K562 (cell line): ENCODE measurements around the gene ANKRD60. TPM values are rescaled to one million over a fixed set of nuclear protein-coding genes. Genes with fewer than 3 reads are reported as not detected.

Source experiments
- BRCA1 ChIP-seq, 2 experiments: fragments of 450-650 bp in 1 of 2; sonication (generic) in 1 of 2; formaldehyde crosslinking in 1 of 2; IDR thresholded peaks; 2 replicates each; pipeline versions ENCODE4 v1.5.0 to v1.6.1; 2017 to 2020; ENCODE audit warnings: mild to moderate bottlenecking in 1 of 2, missing genetic modification reagents in 1 of 2
- CHD2 ChIP-seq: IDR thresholded peaks from 2 replicates; pipeline ENCODE4 v1.6.1; 2011; ENCODE audit warnings: low read depth, low read length
- CREBBP ChIP-seq: IDR thresholded peaks from one replicate; pipeline ENCODE4 v1.6.1; 2012; ENCODE audit warnings: low read depth, mild to moderate bottlenecking, control low read depth, inconsistent platforms, low read length
- CTCFL ChIP-seq: IDR thresholded peaks from 2 replicates; pipeline ENCODE4 v1.6.1; 2011; ENCODE audit warnings: borderline replicate concordance, low read depth, mild to moderate bottlenecking, moderate library complexity, low read length; ENCODE audit not compliant: insufficient read depth, poor library complexity, severe bottlenecking
- ELK1 ChIP-seq: sonication (generic); formaldehyde crosslinking; IDR thresholded peaks from 2 replicates; pipeline ENCODE4 v1.8.1; 2022; ENCODE audit warnings: missing genetic modification reagents
- GMEB1 ChIP-seq: fragments of 250-450 bp; sonication (Bioruptor Pico); IDR thresholded peaks from 2 replicates; pipeline ENCODE4 v1.4.0; 2020; ENCODE audit warnings: mild to moderate bottlenecking
- HINFP ChIP-seq: fragments of 450-650 bp; conservative IDR thresholded peaks from 2 replicates; pipeline ENCODE4 v1.6.1; 2016; ENCODE audit warnings: missing genetic modification characterization, low read depth, mild to moderate bottlenecking, control low read depth, missing compliant biosample characterization
- JUN ChIP-seq, 2 experiments: sonication (generic) in 1 of 2; formaldehyde crosslinking in 1 of 2; IDR thresholded peaks; 2 replicates each; pipeline versions ENCODE4 v1.6.1 to v1.8.0; 2012 to 2022; ENCODE audit warnings: borderline replicate concordance in 2 of 2, mild to moderate bottlenecking in 2 of 2, improper control_type of control experiment in 1 of 2, low read depth in 1 of 2, low read length in 1 of 2, missing genetic modification reagents in 1 of 2
- NFIC ChIP-seq: fragments of 450-650 bp; IDR thresholded peaks from 2 replicates; pipeline ENCODE4 v1.6.1; 2017; ENCODE audit warnings: mild to moderate bottlenecking, inconsistent platforms
- PCBP2 ChIP-seq: fragments of 200-400 bp; formaldehyde crosslinking; IDR thresholded peaks from 2 replicates; pipeline ENCODE4 v1.6.1; 2018; ENCODE audit warnings: low read length, low read depth, mild to moderate bottlenecking, moderate library complexity; ENCODE audit not compliant: poor library complexity, severe bottlenecking
- PML ChIP-seq: IDR thresholded peaks from 2 replicates; pipeline ENCODE4 v1.6.1; 2012; ENCODE audit warnings: low read length, inconsistent platforms
- PRMT5 ChIP-seq: sonication (generic); formaldehyde crosslinking; IDR thresholded peaks from 2 replicates; pipeline ENCODE4 v1.5.0; 2020; ENCODE audit warnings: missing genetic modification reagents
- RBM14 ChIP-seq: fragments of 200-400 bp; formaldehyde crosslinking; IDR thresholded peaks from 2 replicates; pipeline ENCODE4 v1.6.1; 2018; ENCODE audit warnings: low read depth, mild to moderate bottlenecking, low read length, moderate library complexity, borderline replicate concordance; ENCODE audit not compliant: insufficient read depth
- SETDB1 ChIP-seq: IDR thresholded peaks from one replicate; pipeline ENCODE4 v1.6.1; 2012; ENCODE audit warnings: low read length, control low read depth, inconsistent platforms
- SNAPC5 ChIP-seq: fragments of 250-450 bp; sonication (Bioruptor Pico); IDR thresholded peaks from 2 replicates; pipeline ENCODE4 v1.8.0; 2021; ENCODE audit warnings: moderate library complexity, mild to moderate bottlenecking, inconsistent platforms
- THRB ChIP-seq: fragments of 450-650 bp; formaldehyde crosslinking; conservative IDR thresholded peaks from 2 replicates; pipeline ENCODE4 v1.4.0; 2022; ENCODE audit warnings: mild to moderate bottlenecking, missing genetic modification characterization
- TRIM28 ChIP-seq: fragments of 450-650 bp; IDR thresholded peaks from 2 replicates; pipeline ENCODE4 v1.6.1; 2017
- ZFP1 ChIP-seq: fragments of 450-650 bp; formaldehyde crosslinking; IDR thresholded peaks from 2 replicates; pipeline ENCODE4 v1.4.0; 2020; ENCODE audit warnings: mild to moderate bottlenecking, mixed read lengths
- ZNF12 ChIP-seq: sonication (generic); formaldehyde crosslinking; IDR thresholded peaks from 2 replicates; pipeline ENCODE4 v1.4.0; 2020; ENCODE audit warnings: mild to moderate bottlenecking, missing genetic modification reagents
- polyA plus RNA-seq, 8 experiments: library from polyadenylated mRNA; depleted of rRNA in 4 of 8; stranded (reverse) in 5 of 8; unstranded in 3 of 8; fragments of >200 nt; fragmentation: Nextera tagmentation in 2 of 8; fragmentation: Illumina TruSeq in 1 of 8; extraction: Ambion mirVana in 2 of 8; extraction: Trizol in 1 of 8; gene quantifications; 2 replicates each; pipeline versions ENCODE4 v1.2.1 to v1.2.3, GENCODE V29; 2011 to 2014; ENCODE audit warnings: inconsistent platforms in 1 of 8, missing spikeins in 1 of 8
- total RNA-seq, 7 experiments: library from RNA; depleted of rRNA in 6 of 7; stranded (reverse); fragments of >200 nt in 6 of 7; fragmentation: Illumina TruSeq in 2 of 7; extraction: Trizol in 2 of 7; gene quantifications; 2 replicates each; pipeline versions ENCODE4 v1.2.1 to v1.2.3, GENCODE V29; 2011 to 2021; ENCODE audit warnings: low replicate concordance in 1 of 7

Gene ANKRD60
- total and polyA plus RNA-seq, 9 of the 15 experiments (the other 6 are each of a cell fraction or from before 2014, with no cell fraction given): not detected

- TF ChIP-seq THRB (CRISPR knock-in tag) (peak; percentile 96), JUN (IDR thresholded peaks at IDR 0.05; ENCODE audit: borderline replicate concordance, low read depth, low read length) (peak; percentile 97), JUN (CRISPR knock-in tag; IDR thresholded peaks at IDR 0.05; ENCODE audit: borderline replicate concordance) (0 out of 2 replicates have a peak, but pooled peaks have one; percentile 68), ELK1 (CRISPR knock-in tag) (no peak), HINFP (tag) (peak; percentile 91), PML (no peak), NFIC (no peak), BRCA1 (IDR thresholded peaks at IDR 0.05) (no peak), BRCA1 (CRISPR knock-in tag; IDR thresholded peaks at IDR 0.05) (no peak), RBM14 (no peak), PCBP2 (no peak), ZNF12 (no peak), CREBBP (no peak), CHD2 (no peak), SNAPC5 (CRISPR knock-in tag) (no peak; the same call in 1 of the 2 replicates), CTCFL (no peak), ZFP1 (CRISPR knock-in tag) (peak; percentile 77), GMEB1 (peak; percentile 69), TRIM28 (peak; percentile 82; the same call in 1 of the 2 replicates), SETDB1 (no peak), PRMT5 (no peak)
Observed at GRCh38 chr20:58251979-58252591, 23.6 kb upstream of the ANKRD60 start (continued).
